Testis (tissue), 2 donors: ENCODE measurements around the gene NFATC2IP.

ENCODE experiments used
- POLR2A ChIP-seq: fragments of 450-650 bp; IDR thresholded peaks from one replicate; pipeline ENCODE4 v1.6.1; 2017; ENCODE audit warnings: antibody characterized with exemption, mild to moderate bottlenecking, moderate library complexity
- TF ChIP-seq, protein P1 (sequence below), 3 experiments: fragments of 450-650 bp in 2 of 3; fragments of 200-600 bp in 1 of 3; sonication (generic) in 1 of 3; IDR thresholded peaks; one replicate each; pipeline ENCODE4 v1.5.1; 2016 to 2019; ENCODE audit warnings: antibody characterized with exemption in 3 of 3, mild to moderate bottlenecking in 2 of 3, moderate library complexity in 1 of 3

- TF ChIP-seq, protein P1, sequence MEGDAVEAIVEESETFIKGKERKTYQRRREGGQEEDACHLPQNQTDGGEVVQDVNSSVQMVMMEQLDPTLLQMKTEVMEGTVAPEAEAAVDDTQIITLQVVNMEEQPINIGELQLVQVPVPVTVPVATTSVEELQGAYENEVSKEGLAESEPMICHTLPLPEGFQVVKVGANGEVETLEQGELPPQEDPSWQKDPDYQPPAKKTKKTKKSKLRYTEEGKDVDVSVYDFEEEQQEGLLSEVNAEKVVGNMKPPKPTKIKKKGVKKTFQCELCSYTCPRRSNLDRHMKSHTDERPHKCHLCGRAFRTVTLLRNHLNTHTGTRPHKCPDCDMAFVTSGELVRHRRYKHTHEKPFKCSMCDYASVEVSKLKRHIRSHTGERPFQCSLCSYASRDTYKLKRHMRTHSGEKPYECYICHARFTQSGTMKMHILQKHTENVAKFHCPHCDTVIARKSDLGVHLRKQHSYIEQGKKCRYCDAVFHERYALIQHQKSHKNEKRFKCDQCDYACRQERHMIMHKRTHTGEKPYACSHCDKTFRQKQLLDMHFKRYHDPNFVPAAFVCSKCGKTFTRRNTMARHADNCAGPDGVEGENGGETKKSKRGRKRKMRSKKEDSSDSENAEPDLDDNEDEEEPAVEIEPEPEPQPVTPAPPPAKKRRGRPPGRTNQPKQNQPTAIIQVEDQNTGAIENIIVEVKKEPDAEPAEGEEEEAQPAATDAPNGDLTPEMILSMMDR (IDR thresholded peaks at IDR 0.05), result no peak
- no peak for TF ChIP-seq POLR2A
These were observed 740 bp downstream of the NFATC2IP start for GRCh38 chr16:28951410-28951943.
